Prostate gland (tissue), 2 donors: ENCODE measurements around the gene ADPRM. TPM values are rescaled to one million over a fixed set of nuclear protein-coding genes. Genes with fewer than 3 reads are reported as not detected.

Source experiments
- DNase-seq: peaks from one replicate; pipeline ENCODE4 v3.0.0-alpha.2; 2019; ENCODE audit warnings: low spot score
- H3K27ac ChIP-seq, 2 donors: fragments of 200-600 bp; sonication (generic); 2 replicates each; pipeline ENCODE4 v1.5.1; 2017 to 2019
- H3K27me3 ChIP-seq: fragments of 200-600 bp; sonication (generic); replicated peaks from 2 replicates; pipeline ENCODE4 v1.5.1; 2019; ENCODE audit not compliant: insufficient read depth
- H3K36me3 ChIP-seq, 2 donors: fragments of 200-600 bp; sonication (generic); 1 replicate in 1 of 2; 2 replicates in 1 of 2; pipeline versions ENCODE4 v1.5.1 to v1.8.1; 2017 to 2019
- H3K4me1 ChIP-seq: fragments of 200-600 bp; sonication (generic); replicated peaks from 2 replicates; pipeline ENCODE4 v1.5.1; 2019
- H3K4me3 ChIP-seq, 2 donors: fragments of 200-600 bp; sonication (generic); 2 replicates each; pipeline ENCODE4 v1.5.1; 2017 to 2019
- H3K9me3 ChIP-seq: fragments of 200-600 bp; sonication (generic); 2 replicates; pipeline ENCODE4 v1.5.1; 2017
- CTCF ChIP-seq, 4 experiments: fragments of 200-600 bp in 2 of 4; fragments of 450-650 bp in 2 of 4; sonication (generic) in 2 of 4; IDR thresholded peaks; 1 replicate in 3 of 4; 2 replicates in 1 of 4; pipeline ENCODE4 v1.5.1; 2016 to 2019; ENCODE audit warnings: antibody characterized with exemption in 4 of 4, mild to moderate bottlenecking in 2 of 4, moderate library complexity in 2 of 4
- POLR2A ChIP-seq: fragments of 450-650 bp; IDR thresholded peaks from one replicate; pipeline ENCODE4 v1.6.1; 2016; ENCODE audit warnings: antibody characterized with exemption, mild to moderate bottlenecking
- POLR2AphosphoS5 ChIP-seq: sonication (generic); formaldehyde crosslinking; IDR thresholded peaks from one replicate; pipeline ENCODE4 v1.6.1; 2017; ENCODE audit warnings: antibody characterized with exemption
- WGBS: methylation state at CpG from one replicate; pipeline ENCODE4 v1.1.5; 2018; 5-methylcytosine and 5-hydroxymethylcytosine counted together
- intact Hi-C: fragments of 100-400 bp; cut with DNase I; formaldehyde crosslinking; loops from one replicate; pipeline ENCODE4 v1.14.2; 2022
- total RNA-seq, 2 donors: library from RNA; depleted of rRNA; stranded (reverse); fragments of >200 nt; gene quantifications; one replicate each; pipeline ENCODE4 v1.1.0, GENCODE V29; 2016

The ADPRM gene
- total RNA-seq, 2 donors from 2014 or later = 9.7 to 23.1 TPM

GRCh38 chr17:10661437-10661836 lies 36.0 kb upstream of the ADPRM start:
- intact Hi-C loops = no loop called here
- DNase-seq = no peak
- H3K27me3 ChIP-seq = no peaks in the 10 kb centered on the region
- no peaks in the 10 kb centered on the region for H3K36me3 ChIP-seq
- H3K27ac ChIP-seq = no peak overlapping the region
- H3K4me1 ChIP-seq = no peaks in the 10 kb centered on the region
- 92% methylated on average over 10 of the region's 10 CpGs for WGBS
- TF ChIP-seq POLR2A (no peak), POLR2AphosphoS5 (no peak), CTCF (IDR thresholded peaks at IDR 0.05) (no peak)
- no peak overlapping the region for H3K4me3 ChIP-seq
- H3K9me3 ChIP-seq = no peaks in the 10 kb centered on the region

GRCh38 chr17:10663231-10663630 lies 34.2 kb upstream of the ADPRM start:
- no peaks in the 10 kb centered on the region for H3K4me1 ChIP-seq
- no peak overlapping the region for H3K4me3 ChIP-seq
- 89% methylated on average over 6 of the region's 6 CpGs for WGBS
- no peak for DNase-seq
- no peak for TF ChIP-seq POLR2AphosphoS5
- TF ChIP-seq CTCF (IDR thresholded peaks at IDR 0.05) = no peak
- no peak for TF ChIP-seq POLR2A
- intact Hi-C loops = no loop called here
- no peaks in the 10 kb centered on the region for H3K27me3 ChIP-seq
- no peak overlapping the region for H3K27ac ChIP-seq
- no peaks in the 10 kb centered on the region for H3K36me3 ChIP-seq
- H3K9me3 ChIP-seq = no peaks in the 10 kb centered on the region

- Histone ChIP-seq H3K36me3 (no peaks in the 10 kb centered on the region), H3K9me3 (no peaks in the 10 kb centered on the region), H3K4me1 (no peaks in the 10 kb centered on the region), H3K27me3 (no peaks in the 10 kb centered on the region), H3K4me3 (no peak overlapping the region), H3K27ac (no peak overlapping the region)
- intact Hi-C loops = no loop called here
- DNase-seq = no peak
- 95% methylated on average over 9 of the region's 9 CpGs for WGBS
- no peak for TF ChIP-seq CTCF (IDR thresholded peaks at IDR 0.05)
- TF ChIP-seq POLR2A = no peak
- no peak for TF ChIP-seq POLR2AphosphoS5
Measured at GRCh38 chr17:10664571-10664970, 32.8 kb upstream of the ADPRM start.

GRCh38 chr17:10666906-10667305 lies 30.5 kb upstream of the ADPRM start:
- H3K27ac ChIP-seq = no peak overlapping the region
- no peak overlapping the region for H3K4me3 ChIP-seq
- intact Hi-C loops = no loop called here
- DNase-seq = no peak
- no peaks in the 10 kb centered on the region for H3K9me3 ChIP-seq
- no peaks in the 10 kb centered on the region for H3K4me1 ChIP-seq
- WGBS = 80% methylated on average over 5 of the region's 5 CpGs
- no peaks in the 10 kb centered on the region for H3K36me3 ChIP-seq
- no peak for TF ChIP-seq POLR2A
- no peak for TF ChIP-seq CTCF (IDR thresholded peaks at IDR 0.05)
- TF ChIP-seq POLR2AphosphoS5 = no peak
- no peaks in the 10 kb centered on the region for H3K27me3 ChIP-seq

- DNase-seq = no peak
- H3K27me3 ChIP-seq = no peaks in the 10 kb centered on the region
- no peak overlapping the region for H3K27ac ChIP-seq
- no peaks in the 10 kb centered on the region for H3K4me1 ChIP-seq
- no peaks in the 10 kb centered on the region for H3K9me3 ChIP-seq
- H3K4me3 ChIP-seq = no peak overlapping the region
- WGBS = 88% methylated on average over 1 of the region's 1 CpG
- H3K36me3 ChIP-seq = no peaks in the 10 kb centered on the region
- TF ChIP-seq CTCF (IDR thresholded peaks at IDR 0.05) = no peak
- intact Hi-C loops = no loop called here
Measured at GRCh38 chr17:10668775-10669174, 28.6 kb upstream of the ADPRM start.
